Left hindlimb (tissue), 1 donor: ENCODE data around the gene NPLOC4.
A peak's percentile ranks its signal among the peaks of the same experiment; 100 is the strongest.
"Not testable (repeated sequence)": the region's sequence is repeated elsewhere in the genome, so short reads cannot be mapped to it uniquely, and the experiment has no call there.

Source experiments
- DNase-seq: peaks from one replicate; pipeline ENCODE4 v3.0.0-alpha.2; 2018

Gene NPLOC4

GRCh38 chr17:81621494-81622130 is 15.3 kb downstream of the NPLOC4 start:
- no peak for DNase-seq

- DNase-seq, result not testable (repeated sequence)
Observed at GRCh38 chr17:81618307-81618706, 18.6 kb downstream of the NPLOC4 start.

- no peak for DNase-seq
Observed at GRCh38 chr17:81616877-81617276, 20.0 kb downstream of the NPLOC4 start.

- no peak for DNase-seq
Observed at GRCh38 chr17:81615401-81615930, 21.4 kb downstream of the NPLOC4 start.

GRCh38 chr17:81612172-81612970 is 24.5 kb downstream of the NPLOC4 start:
- no peak for DNase-seq

GRCh38 chr17:81609541-81610311 is 27.2 kb downstream of the NPLOC4 start:
- DNase-seq, result no peak

GRCh38 chr17:81608605-81609004 is 28.3 kb downstream of the NPLOC4 start:
- DNase-seq, result no peak

- no peak for DNase-seq
Observed at GRCh38 chr17:81608082-81608481, 28.8 kb downstream of the NPLOC4 start.

GRCh38 chr17:81607431-81607830 is 29.5 kb downstream of the NPLOC4 start:
- DNase-seq, result no peak

GRCh38 chr17:81603846-81604610 is 32.9 kb downstream of the NPLOC4 start:
- no peak for DNase-seq

GRCh38 chr17:81601525-81602120 is 35.3 kb downstream of the NPLOC4 start:
- DNase-seq, result peak; percentile 48

- no peak for DNase-seq
Observed at GRCh38 chr17:81599719-81600486, 37.0 kb downstream of the NPLOC4 start.

- no peak for DNase-seq
Observed at GRCh38 chr17:81593105-81593871, 43.6 kb downstream of the NPLOC4 start.

- no peak for DNase-seq
Observed at GRCh38 chr17:81591971-81592370, 44.9 kb downstream of the NPLOC4 start.

GRCh38 chr17:81590121-81590520 is 46.8 kb downstream of the NPLOC4 start:
- no peak for DNase-seq

- no peak for DNase-seq
Observed at GRCh38 chr17:81589612-81590011, 47.3 kb downstream of the NPLOC4 start.

- no peak for DNase-seq
Observed at GRCh38 chr17:81586096-81586495, 50.8 kb downstream of the NPLOC4 start.

- DNase-seq, result not testable (repeated sequence)
Observed at GRCh38 chr17:81584771-81585170, 52.1 kb downstream of the NPLOC4 start.

- no peak for DNase-seq
Observed at GRCh38 chr17:81583589-81584342, 53.1 kb downstream of the NPLOC4 start.

- DNase-seq, result no peak
Observed at GRCh38 chr17:81582749-81583148, 54.2 kb downstream of the NPLOC4 start.
